Measurements from ENCODE around the gene RBM6. TPM values are rescaled to one million over a fixed set of nuclear protein-coding genes. Genes with fewer than 3 reads are reported as not detected.

The RBM6 gene, protein sequence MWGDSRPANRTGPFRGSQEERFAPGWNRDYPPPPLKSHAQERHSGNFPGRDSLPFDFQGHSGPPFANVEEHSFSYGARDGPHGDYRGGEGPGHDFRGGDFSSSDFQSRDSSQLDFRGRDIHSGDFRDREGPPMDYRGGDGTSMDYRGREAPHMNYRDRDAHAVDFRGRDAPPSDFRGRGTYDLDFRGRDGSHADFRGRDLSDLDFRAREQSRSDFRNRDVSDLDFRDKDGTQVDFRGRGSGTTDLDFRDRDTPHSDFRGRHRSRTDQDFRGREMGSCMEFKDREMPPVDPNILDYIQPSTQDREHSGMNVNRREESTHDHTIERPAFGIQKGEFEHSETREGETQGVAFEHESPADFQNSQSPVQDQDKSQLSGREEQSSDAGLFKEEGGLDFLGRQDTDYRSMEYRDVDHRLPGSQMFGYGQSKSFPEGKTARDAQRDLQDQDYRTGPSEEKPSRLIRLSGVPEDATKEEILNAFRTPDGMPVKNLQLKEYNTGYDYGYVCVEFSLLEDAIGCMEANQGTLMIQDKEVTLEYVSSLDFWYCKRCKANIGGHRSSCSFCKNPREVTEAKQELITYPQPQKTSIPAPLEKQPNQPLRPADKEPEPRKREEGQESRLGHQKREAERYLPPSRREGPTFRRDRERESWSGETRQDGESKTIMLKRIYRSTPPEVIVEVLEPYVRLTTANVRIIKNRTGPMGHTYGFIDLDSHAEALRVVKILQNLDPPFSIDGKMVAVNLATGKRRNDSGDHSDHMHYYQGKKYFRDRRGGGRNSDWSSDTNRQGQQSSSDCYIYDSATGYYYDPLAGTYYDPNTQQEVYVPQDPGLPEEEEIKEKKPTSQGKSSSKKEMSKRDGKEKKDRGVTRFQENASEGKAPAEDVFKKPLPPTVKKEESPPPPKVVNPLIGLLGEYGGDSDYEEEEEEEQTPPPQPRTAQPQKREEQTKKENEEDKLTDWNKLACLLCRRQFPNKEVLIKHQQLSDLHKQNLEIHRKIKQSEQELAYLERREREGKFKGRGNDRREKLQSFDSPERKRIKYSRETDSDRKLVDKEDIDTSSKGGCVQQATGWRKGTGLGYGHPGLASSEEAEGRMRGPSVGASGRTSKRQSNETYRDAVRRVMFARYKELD
- 24.6 to 30.5 TPM (median 26.8 TPM) in 5 replicates for total RNA-seq (2022; extraction: Qiagen RNA extraction)

DNA sequence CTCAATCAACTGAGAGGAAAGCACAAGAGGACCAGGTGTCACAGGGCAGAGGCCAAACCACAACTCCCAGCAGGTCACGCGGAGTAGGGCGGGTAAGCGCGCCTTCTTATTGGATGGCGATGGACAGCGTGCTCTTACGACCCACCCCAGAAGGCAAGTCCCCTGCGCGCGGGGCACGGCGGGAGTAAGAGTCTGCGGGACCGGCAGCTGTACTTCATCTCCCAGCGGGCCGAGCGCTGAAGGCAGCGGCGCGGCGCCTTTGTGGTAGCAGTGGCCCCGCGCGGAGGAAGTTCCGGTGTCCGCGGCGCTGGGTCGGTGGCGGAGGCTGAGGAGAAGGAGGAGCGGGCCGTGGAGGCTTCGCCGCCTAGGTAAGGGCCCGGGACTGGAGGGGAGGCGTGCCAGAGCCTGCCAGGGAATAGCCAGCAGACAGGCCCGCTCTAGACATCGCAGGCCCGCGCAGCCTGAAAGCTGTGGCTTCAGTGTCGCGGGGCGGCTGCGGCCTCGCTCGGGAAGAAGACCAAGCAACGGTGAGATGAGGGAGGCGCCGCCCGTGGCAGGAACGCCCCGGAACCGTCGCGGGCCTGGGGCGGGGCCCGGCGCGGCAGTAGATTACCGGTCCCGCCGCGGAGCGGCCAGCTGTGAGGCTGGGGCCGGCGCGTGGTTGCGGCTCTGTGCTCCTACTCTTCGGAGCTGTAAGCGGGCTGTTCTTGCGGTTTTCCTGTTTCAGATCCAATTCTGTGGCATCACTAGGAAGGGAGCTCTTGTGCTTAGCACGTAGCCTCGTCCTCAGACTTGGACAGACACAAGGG, at the start of gene RBM6:
TSS of gene RBM6 (plus strand) at position 293 of the 809 bp plus-strand sequence. CDS start 22,492 bp downstream, outside the sequence.

DNA sequence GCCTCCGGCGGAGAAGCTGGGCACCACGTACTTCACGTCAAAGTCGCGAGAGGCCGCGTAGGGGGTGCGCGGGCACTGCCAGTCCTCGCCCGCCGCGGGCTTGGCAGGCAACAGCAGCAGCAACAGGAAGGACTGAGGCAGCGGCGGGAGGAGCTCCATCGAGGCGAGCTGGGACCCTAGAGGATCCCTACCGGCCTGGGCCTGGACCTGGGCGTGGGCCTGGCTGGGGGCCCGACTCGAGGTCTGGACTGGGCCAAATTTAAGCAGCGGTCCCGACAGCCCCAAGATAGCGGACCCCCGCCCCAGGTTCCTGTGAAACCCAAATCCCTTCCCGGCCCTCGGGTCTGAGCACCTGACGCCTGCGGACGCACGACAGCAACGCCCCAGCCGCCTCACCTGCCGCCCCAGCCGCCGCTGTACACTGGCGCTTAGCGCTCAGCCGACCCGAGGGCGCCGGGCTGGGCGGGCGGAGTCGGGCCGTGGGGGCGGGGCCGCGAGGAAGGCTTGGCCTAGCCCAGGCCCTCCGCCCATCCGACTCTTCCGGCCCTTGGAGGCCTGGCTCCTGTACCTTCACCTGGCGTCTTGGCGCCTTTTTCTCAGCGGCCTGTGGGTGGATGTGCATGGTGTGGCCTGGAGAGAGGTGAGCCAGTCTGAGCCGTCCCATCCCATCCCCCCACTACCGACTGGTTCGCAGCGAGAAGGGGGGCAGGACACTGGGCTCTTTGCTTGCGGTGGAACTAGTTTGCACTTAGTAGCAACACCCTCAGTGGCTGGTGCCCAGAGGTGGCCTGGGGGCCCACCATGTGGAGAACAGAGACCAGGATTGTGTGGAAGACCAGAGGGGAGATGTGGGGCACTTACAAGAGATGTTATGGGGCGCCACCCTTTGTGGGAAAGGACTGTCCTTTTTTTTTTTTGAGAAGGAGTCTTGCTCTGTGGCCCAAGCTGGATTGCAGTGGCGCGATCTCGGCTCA, 36.2 kb upstream of the RBM6 start, which contains the start of gene MST1R:
TSS of gene MST1R (minus strand) at position 423 of the 974 bp plus-strand sequence. CDS start at position 159, 264 bp downstream.

DNA sequence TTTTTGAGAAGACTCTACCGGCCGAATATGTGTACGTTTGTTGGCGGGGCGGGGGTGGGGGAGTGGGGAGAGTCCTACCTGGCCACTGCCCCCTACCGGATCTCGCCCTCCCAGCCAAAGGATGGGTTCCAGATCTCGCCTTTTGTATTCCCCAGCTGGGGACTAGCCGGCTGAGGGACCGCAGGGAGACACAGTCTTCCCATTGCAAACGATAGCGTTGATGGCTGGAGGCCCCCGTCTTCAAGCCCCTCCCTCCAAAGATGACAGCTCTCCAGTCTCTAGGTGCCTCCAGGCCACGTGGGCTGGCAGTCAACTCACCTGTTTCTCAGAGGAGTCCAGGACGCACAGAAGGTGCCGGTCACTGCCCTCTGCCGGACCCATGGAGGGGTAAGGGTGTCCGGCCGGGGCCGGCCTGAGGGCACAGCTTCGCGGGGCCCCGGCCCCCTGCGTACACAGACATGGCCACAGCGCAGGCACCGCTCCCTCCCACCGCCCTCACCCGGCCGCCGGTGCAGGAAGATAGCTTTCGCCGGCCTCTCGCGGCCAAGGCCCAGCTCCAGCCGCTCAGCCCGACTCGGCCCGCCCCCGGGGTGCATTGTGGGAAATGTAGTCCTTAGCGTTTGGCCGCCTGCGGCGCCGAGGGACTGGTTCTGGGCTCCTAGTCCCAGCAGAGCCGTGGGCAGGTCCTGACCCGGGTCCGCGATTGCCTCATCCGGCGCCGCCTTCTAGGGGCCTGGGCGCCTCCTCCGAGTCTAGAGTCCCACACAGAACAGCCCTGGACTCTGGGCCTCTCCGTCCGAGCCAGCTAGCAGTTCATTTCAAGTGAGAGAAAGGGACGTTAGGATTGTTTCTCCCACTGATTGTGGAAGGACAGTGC, 10.4 kb upstream of the RBM6 start, which contains the start of gene MON1A:
TSS of gene MON1A (minus strand) at position 521 of the 877 bp plus-strand sequence. CDS start 16,465 bp downstream, outside the sequence.

GRCh38 chr3:50088725-50089608, 149.0 kb downstream of the RBM6 start, which contains the start of gene RBM5:
RBM5 (plus strand) TSS chr3:50088919; CDS start chr3:50090435, 1,516 bp downstream.

Other genes with a start within 250 kb of the RBM6 start
- 0.12 to 1.2 TPM (median 0.69 TPM) in 5 replicates for gene AMIGO3, start 220.5 kb upstream of the RBM6 start, total RNA-seq (2022; extraction: Qiagen RNA extraction)
- 15.9 to 19.7 TPM (median 18.6 TPM) in 5 replicates for gene GMPPB, start 216.2 kb upstream of the RBM6 start, total RNA-seq (2022; extraction: Qiagen RNA extraction)
- gene IP6K1, start 153.6 kb upstream of the RBM6 start, total RNA-seq (2022; extraction: Qiagen RNA extraction) = 21.0 to 23.4 TPM (median 23.3 TPM) in 5 replicates
- gene CDHR4, start 140.3 kb upstream of the RBM6 start, total RNA-seq (2022; extraction: Qiagen RNA extraction) = 0.15 to 0.30 TPM (median 0.26 TPM) in 5 replicates
- 1.7 to 2.8 TPM (median 2.4 TPM) in 5 replicates for gene INKA1, start 136.9 kb upstream of the RBM6 start, total RNA-seq (2022; extraction: Qiagen RNA extraction)
- 0.23 to 0.85 TPM (median 0.54 TPM) in 5 replicates for gene UBA7, start 126.2 kb upstream of the RBM6 start, total RNA-seq (2022; extraction: Qiagen RNA extraction)
- gene TRAIP, start 83.6 kb upstream of the RBM6 start, total RNA-seq (2022; extraction: Qiagen RNA extraction) = 10.8 to 14.1 TPM (median 13.6 TPM) in 5 replicates
- gene CAMKV, start 70.2 kb upstream of the RBM6 start, total RNA-seq (2022; extraction: Qiagen RNA extraction) = 0.18 to 0.35 TPM (median 0.24 TPM) in 5 replicates
- 6.2 to 7.5 TPM (median 7.5 TPM) in 5 replicates for gene MST1R, start 36.3 kb upstream of the RBM6 start, total RNA-seq (2022; extraction: Qiagen RNA extraction)
- gene MON1A, start 10.3 kb upstream of the RBM6 start, total RNA-seq (2022; extraction: Qiagen RNA extraction) = 6.3 to 9.9 TPM (median 8.1 TPM) in 5 replicates
- 30.5 to 38.4 TPM (median 34.6 TPM) in 5 replicates for gene RBM5, start 148.8 kb downstream of the RBM6 start, total RNA-seq (2022; extraction: Qiagen RNA extraction)
- 12.7 to 20.4 TPM (median 16.9 TPM) in 5 replicates for gene SEMA3F, start 215.2 kb downstream of the RBM6 start, total RNA-seq (2022; extraction: Qiagen RNA extraction)

Data from A549 treated with Hydrocortisone at 1 μM for 4 hours (cell line).